Measurements from ENCODE around the gene ANGPTL2. TPM values are rescaled to one million over a fixed set of nuclear protein-coding genes. Genes with fewer than 3 reads are reported as not detected.

ANGPTL2 gene
- polyA plus RNA-seq, 1 of the 3 experiments (the other 2 are of a cell fraction), result 12.3 TPM

DNA sequence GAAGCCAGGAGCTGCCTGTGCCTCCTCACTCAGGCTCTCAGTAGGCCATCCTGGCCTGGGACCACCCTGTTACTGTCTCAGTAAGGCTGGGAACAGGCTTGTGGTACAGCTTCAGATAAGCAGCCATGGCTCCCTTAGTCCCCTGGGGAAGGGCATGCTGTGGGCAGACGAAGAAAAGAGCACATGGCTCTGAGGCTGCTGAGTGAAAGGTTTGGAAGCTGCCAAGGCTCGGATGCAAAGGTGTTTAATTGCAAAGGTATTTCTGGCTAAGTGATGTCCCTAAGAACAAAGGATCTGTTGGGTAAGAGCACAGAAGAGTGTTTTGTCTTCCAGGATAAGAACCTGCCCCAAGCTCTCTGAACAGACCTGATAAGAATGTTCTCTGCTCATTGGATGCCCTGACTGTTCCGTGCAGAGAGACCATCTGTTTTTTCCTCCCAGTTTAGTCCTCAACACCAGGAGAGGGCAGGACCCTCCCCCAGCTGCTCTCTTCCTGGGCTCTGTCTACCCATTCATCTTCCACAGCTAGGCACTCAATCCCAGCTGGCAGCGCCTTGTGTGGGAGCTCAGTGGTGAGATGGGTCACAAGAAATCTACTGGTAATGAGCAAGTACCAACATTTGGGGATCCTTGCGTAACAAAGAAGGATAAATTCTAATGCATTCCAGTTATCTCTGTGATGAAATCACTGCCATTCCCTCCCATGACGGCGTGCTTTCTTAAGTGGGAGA lies 17.7 kb downstream of the ANGPTL2 start:
- TF ChIP-seq MEF2A (IDR thresholded peaks at IDR 0.05; ENCODE audit: borderline replicate concordance, low read depth) (no peak), RXRA (IDR thresholded peaks at IDR 0.05; ENCODE audit: borderline replicate concordance, low read depth) (no peak), SIN3A (IDR thresholded peaks at IDR 0.05; ENCODE audit: borderline replicate concordance, low read depth, low read length) (no peak), FOXM1 (IDR thresholded peaks at IDR 0.05; ENCODE audit: low read depth) (no peak), RAD21 (IDR thresholded peaks at IDR 0.05; ENCODE audit: low read length) (no peak), EZH2phosphoT487 (IDR thresholded peaks at IDR 0.05; ENCODE audit: borderline replicate concordance, low read depth) (no peak), TCF12 (IDR thresholded peaks at IDR 0.05) (no peak), TEAD4 (IDR thresholded peaks at IDR 0.05; ENCODE audit: borderline replicate concordance, insufficient read depth) (no peak)
- TF ChIP-seq, protein P1, sequence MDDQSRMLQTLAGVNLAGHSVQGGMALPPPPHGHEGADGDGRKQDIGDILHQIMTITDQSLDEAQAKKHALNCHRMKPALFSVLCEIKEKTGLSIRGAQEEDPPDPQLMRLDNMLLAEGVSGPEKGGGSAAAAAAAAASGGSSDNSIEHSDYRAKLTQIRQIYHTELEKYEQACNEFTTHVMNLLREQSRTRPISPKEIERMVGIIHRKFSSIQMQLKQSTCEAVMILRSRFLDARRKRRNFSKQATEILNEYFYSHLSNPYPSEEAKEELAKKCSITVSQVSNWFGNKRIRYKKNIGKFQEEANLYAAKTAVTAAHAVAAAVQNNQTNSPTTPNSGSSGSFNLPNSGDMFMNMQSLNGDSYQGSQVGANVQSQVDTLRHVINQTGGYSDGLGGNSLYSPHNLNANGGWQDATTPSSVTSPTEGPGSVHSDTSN (IDR thresholded peaks at IDR 0.05), result no peak
- TF ChIP-seq, protein P2, sequence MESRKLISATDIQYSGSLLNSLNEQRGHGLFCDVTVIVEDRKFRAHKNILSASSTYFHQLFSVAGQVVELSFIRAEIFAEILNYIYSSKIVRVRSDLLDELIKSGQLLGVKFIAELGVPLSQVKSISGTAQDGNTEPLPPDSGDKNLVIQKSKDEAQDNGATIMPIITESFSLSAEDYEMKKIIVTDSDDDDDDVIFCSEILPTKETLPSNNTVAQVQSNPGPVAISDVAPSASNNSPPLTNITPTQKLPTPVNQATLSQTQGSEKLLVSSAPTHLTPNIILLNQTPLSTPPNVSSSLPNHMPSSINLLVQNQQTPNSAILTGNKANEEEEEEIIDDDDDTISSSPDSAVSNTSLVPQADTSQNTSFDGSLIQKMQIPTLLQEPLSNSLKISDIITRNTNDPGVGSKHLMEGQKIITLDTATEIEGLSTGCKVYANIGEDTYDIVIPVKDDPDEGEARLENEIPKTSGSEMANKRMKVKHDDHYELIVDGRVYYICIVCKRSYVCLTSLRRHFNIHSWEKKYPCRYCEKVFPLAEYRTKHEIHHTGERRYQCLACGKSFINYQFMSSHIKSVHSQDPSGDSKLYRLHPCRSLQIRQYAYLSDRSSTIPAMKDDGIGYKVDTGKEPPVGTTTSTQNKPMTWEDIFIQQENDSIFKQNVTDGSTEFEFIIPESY (IDR thresholded peaks at IDR 0.05; ENCODE audit: borderline replicate concordance, low read depth), result no peak
- peak; percentile 45 for DNase-seq
- H3K27me3 ChIP-seq (ENCODE audit: insufficient read depth), result no peaks in the 10 kb centered on the region
- H3K4me3 ChIP-seq (ENCODE audit: low read depth in 2 of 2, low read length in 1 of 2), result no peak overlapping the region
- H4K20me1 ChIP-seq (ENCODE audit: insufficient read depth), result no peaks in the 10 kb centered on the region
- H2AFZ ChIP-seq (ENCODE audit: low read depth), result no peak overlapping the region
- peaks cover 0 to 16% of the 10 kb centered on the region in 2 experiments for H3K36me3 ChIP-seq (replicated peaks in 1 of 2; ENCODE audit: control insufficient read depth in 1 of 2, insufficient read depth in 2 of 2, low read length in 1 of 2)
- H3K9me2 ChIP-seq, result no peaks in the 10 kb centered on the region
- no peaks in the 10 kb centered on the region for H3K79me2 ChIP-seq (ENCODE audit: insufficient read depth)
- WGBS (ENCODE audit: low lambda C conversion rate), result 97% methylated on average over 7 of the region's 7 CpGs
- H3K4me1 ChIP-seq (ENCODE audit: control insufficient read depth in 1 of 2, insufficient read depth in 2 of 2, low read depth in 1 of 2, low read length in 1 of 2), result peaks cover 0 to 32% of the 10 kb centered on the region in 2 experiments; a peak in 2 of 4 replicates
- no peak overlapping the region for H3K9ac ChIP-seq
- peak overlapping the region in 1 of 2 experiments; percentile 56; a peak in 2 of 4 replicates for H3K27ac ChIP-seq (ENCODE audit: low read depth in 2 of 2, low read length in 1 of 2)
- H3K4me2 ChIP-seq, result no peak overlapping the region
- no peaks in the 10 kb centered on the region for H3F3A ChIP-seq (replicated peaks; ENCODE audit: insufficient read depth)
- ChIA-PET POLR2A (no interaction called here), CTCF (interaction anchor here (0.9 to 2.9 kb wide), 4 partner anchors 10 to 164 kb away, joined by 3 to 11 read pairs (median 3); no protein-coding TSS in a partner anchor)
- no peaks in the 10 kb centered on the region for H3K9me3 ChIP-seq

DNA sequence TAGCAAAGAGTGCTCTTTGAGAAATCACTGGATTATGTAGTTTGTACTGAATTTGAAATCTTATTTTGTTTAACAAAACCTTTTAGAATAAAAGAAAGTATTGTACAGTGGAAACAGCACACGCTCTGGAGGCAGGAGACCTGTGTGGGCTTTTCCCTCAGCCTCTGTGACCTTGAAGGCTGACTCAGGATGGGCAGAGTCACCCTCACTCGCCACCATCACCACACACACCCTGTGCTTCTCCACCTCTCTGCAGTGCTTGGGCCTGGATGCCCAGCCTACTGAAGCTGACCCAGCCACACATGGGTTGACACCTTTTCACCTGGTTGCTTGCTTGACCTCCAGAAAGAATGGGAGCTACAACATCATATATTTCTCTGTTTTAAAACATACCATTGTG lies 19.6 kb downstream of the ANGPTL2 start:
- Histone ChIP-seq H2AFZ (ENCODE audit: low read depth) (no peak overlapping the region), H3K4me2 (no peak overlapping the region), H3F3A (replicated peaks; ENCODE audit: insufficient read depth) (no peaks in the 10 kb centered on the region), H3K36me3 (replicated peaks in 1 of 2; ENCODE audit: control insufficient read depth in 1 of 2, insufficient read depth in 2 of 2, low read length in 1 of 2) (peaks cover 0 to 15% of the 10 kb centered on the region in 2 experiments), H3K79me2 (ENCODE audit: insufficient read depth) (no peaks in the 10 kb centered on the region), H3K9me3 (no peaks in the 10 kb centered on the region), H3K9ac (no peak overlapping the region), H3K27ac (ENCODE audit: low read depth in 2 of 2, low read length in 1 of 2) (no peak overlapping the region), H3K27me3 (ENCODE audit: insufficient read depth) (no peaks in the 10 kb centered on the region), H3K4me1 (ENCODE audit: control insufficient read depth in 1 of 2, insufficient read depth in 2 of 2, low read depth in 1 of 2, low read length in 1 of 2) (peaks cover 0 to 36% of the 10 kb centered on the region in 2 experiments; a peak in 2 of 4 replicates), H4K20me1 (ENCODE audit: insufficient read depth) (no peaks in the 10 kb centered on the region), H3K4me3 (ENCODE audit: low read depth in 2 of 2, low read length in 1 of 2) (no peak overlapping the region), H3K9me2 (no peaks in the 10 kb centered on the region)
- WGBS (ENCODE audit: low lambda C conversion rate), result 76% methylated on average over 2 of the region's 2 CpGs
- ChIA-PET CTCF (interaction anchor here (1.0 to 2.9 kb wide), 4 partner anchors 8 to 96 kb away, joined by 3 to 11 read pairs (median 4); no protein-coding TSS in a partner anchor), POLR2A (interaction anchor here (0.7 kb wide), 1 partner anchor 242 kb away, joined by 4 read pairs; no protein-coding TSS in a partner anchor)
- no peak for TF ChIP-seq FOXJ3 (CRISPR knock-in tag; IDR thresholded peaks at IDR 0.05)
- TF ChIP-seq YY1 (IDR thresholded peaks at IDR 0.05; ENCODE audit: low read depth), result no peak
- no peak for TF ChIP-seq RAD21 (IDR thresholded peaks at IDR 0.05; ENCODE audit: low read length)
- no peak for TF ChIP-seq GATA2 (CRISPR knock-in tag; IDR thresholded peaks at IDR 0.05)
- no peak for TF ChIP-seq NRF1 (IDR thresholded peaks at IDR 0.05; ENCODE audit: low read depth, low read length)
- TF ChIP-seq FOXM1 (IDR thresholded peaks at IDR 0.05; ENCODE audit: low read depth), result no peak
- TF ChIP-seq, protein P3, sequence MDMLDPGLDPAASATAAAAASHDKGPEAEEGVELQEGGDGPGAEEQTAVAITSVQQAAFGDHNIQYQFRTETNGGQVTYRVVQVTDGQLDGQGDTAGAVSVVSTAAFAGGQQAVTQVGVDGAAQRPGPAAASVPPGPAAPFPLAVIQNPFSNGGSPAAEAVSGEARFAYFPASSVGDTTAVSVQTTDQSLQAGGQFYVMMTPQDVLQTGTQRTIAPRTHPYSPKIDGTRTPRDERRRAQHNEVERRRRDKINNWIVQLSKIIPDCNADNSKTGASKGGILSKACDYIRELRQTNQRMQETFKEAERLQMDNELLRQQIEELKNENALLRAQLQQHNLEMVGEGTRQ (IDR thresholded peaks at IDR 0.05; ENCODE audit: borderline replicate concordance, low read depth, low read length), result no peak
- TF ChIP-seq RFX5 (IDR thresholded peaks at IDR 0.05; ENCODE audit: low read length), result no peak
- TF ChIP-seq JUND (IDR thresholded peaks at IDR 0.05), result no peak
- TF ChIP-seq, protein P4, sequence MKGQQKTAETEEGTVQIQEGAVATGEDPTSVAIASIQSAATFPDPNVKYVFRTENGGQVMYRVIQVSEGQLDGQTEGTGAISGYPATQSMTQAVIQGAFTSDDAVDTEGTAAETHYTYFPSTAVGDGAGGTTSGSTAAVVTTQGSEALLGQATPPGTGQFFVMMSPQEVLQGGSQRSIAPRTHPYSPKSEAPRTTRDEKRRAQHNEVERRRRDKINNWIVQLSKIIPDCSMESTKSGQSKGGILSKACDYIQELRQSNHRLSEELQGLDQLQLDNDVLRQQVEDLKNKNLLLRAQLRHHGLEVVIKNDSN (IDR thresholded peaks at IDR 0.05; ENCODE audit: borderline replicate concordance, low read depth), result no peak
- TF ChIP-seq, protein P2 (IDR thresholded peaks at IDR 0.05; ENCODE audit: borderline replicate concordance, low read depth), result no peak
- TF ChIP-seq GABPA (IDR thresholded peaks at IDR 0.05; ENCODE audit: low read depth), result no peak
- no peak for DNase-seq

All from SK-N-SH (cell line).